Measurements from ENCODE around the gene SPIB.

The SPIB gene

GRCh38 chr19:50406829-50407228 lies 11.9 kb upstream of the SPIB start:
- H3K27ac ChIP-seq = no peak overlapping the region
- no peak for TF ChIP-seq CTCF (IDR thresholded peaks at IDR 0.05; ENCODE audit: low read depth, low read length)
- no peaks in the 10 kb centered on the region for H3K27me3 ChIP-seq (ENCODE audit: insufficient read depth, low read depth, severe bottlenecking)
- H3K36me3 ChIP-seq = peaks cover 69% of the 10 kb centered on the region
- no peaks in the 10 kb centered on the region for H3K9me3 ChIP-seq (ENCODE audit: severe bottlenecking)
- DNase-seq = no peak
- H3K4me3 ChIP-seq (ENCODE audit: low read depth, low read length) = no peak overlapping the region

GRCh38 chr19:50409347-50409746 lies 9.4 kb upstream of the SPIB start:
- no peak for TF ChIP-seq CTCF (IDR thresholded peaks at IDR 0.05; ENCODE audit: low read depth, low read length)
- Histone ChIP-seq H3K9me3 (ENCODE audit: severe bottlenecking) (no peaks in the 10 kb centered on the region), H3K36me3 (peaks cover 66% of the 10 kb centered on the region), H3K27me3 (ENCODE audit: insufficient read depth, low read depth, severe bottlenecking) (no peaks in the 10 kb centered on the region), H3K4me3 (ENCODE audit: low read depth, low read length) (no peak overlapping the region), H3K27ac (no peak overlapping the region)
- no peak for DNase-seq

GRCh38 chr19:50410109-50410508 lies 8.6 kb upstream of the SPIB start:
- DNase-seq = no peak
- no peak overlapping the region for H3K27ac ChIP-seq
- H3K9me3 ChIP-seq (ENCODE audit: severe bottlenecking) = no peaks in the 10 kb centered on the region
- no peaks in the 10 kb centered on the region for H3K27me3 ChIP-seq (ENCODE audit: insufficient read depth, low read depth, severe bottlenecking)
- H3K4me3 ChIP-seq (ENCODE audit: low read depth, low read length) = no peak overlapping the region
- TF ChIP-seq CTCF (IDR thresholded peaks at IDR 0.05; ENCODE audit: low read depth, low read length) = no peak
- peaks cover 65% of the 10 kb centered on the region for H3K36me3 ChIP-seq

GRCh38 chr19:50412419-50412818 lies 6.3 kb upstream of the SPIB start:
- no peak for TF ChIP-seq CTCF (IDR thresholded peaks at IDR 0.05; ENCODE audit: low read depth, low read length)
- no peaks in the 10 kb centered on the region for H3K27me3 ChIP-seq (ENCODE audit: insufficient read depth, low read depth, severe bottlenecking)
- H3K36me3 ChIP-seq = peaks cover 51% of the 10 kb centered on the region
- no peaks in the 10 kb centered on the region for H3K9me3 ChIP-seq (ENCODE audit: severe bottlenecking)
- no peak for DNase-seq
- no peak overlapping the region for H3K4me3 ChIP-seq (ENCODE audit: low read depth, low read length)
- no peak overlapping the region for H3K27ac ChIP-seq

GRCh38 chr19:50413096-50413495 lies 5.6 kb upstream of the SPIB start:
- Histone ChIP-seq H3K36me3 (peaks cover 47% of the 10 kb centered on the region), H3K4me3 (ENCODE audit: low read depth, low read length) (no peak overlapping the region), H3K9me3 (ENCODE audit: severe bottlenecking) (no peaks in the 10 kb centered on the region), H3K27me3 (ENCODE audit: insufficient read depth, low read depth, severe bottlenecking) (no peaks in the 10 kb centered on the region), H3K27ac (no peak overlapping the region)
- TF ChIP-seq CTCF (IDR thresholded peaks at IDR 0.05; ENCODE audit: low read depth, low read length) = no peak
- no peak for DNase-seq

GRCh38 chr19:50413531-50413930 lies 5.2 kb upstream of the SPIB start:
- DNase-seq = no peak
- no peak for TF ChIP-seq CTCF (IDR thresholded peaks at IDR 0.05; ENCODE audit: low read depth, low read length)
- Histone ChIP-seq H3K27me3 (ENCODE audit: insufficient read depth, low read depth, severe bottlenecking) (no peaks in the 10 kb centered on the region), H3K36me3 (peaks cover 47% of the 10 kb centered on the region), H3K27ac (no peak overlapping the region), H3K4me3 (ENCODE audit: low read depth, low read length) (no peak overlapping the region), H3K9me3 (ENCODE audit: severe bottlenecking) (no peaks in the 10 kb centered on the region)
